Measurements from ENCODE around the gene COQ4. TPM values are rescaled to one million over a fixed set of nuclear protein-coding genes. Genes with fewer than 3 reads are reported as not detected.

The COQ4 gene
- total RNA-seq, 1 donor from 2014 or later: 51.0 TPM

GRCh38 chr9:128296340-128297220 lies 26.1 kb upstream of the COQ4 start:
- Mint-ChIP-seq H3K36me3 (ENCODE audit: low read depth) (no peaks in the 10 kb centered on the region), H3K27ac (ENCODE audit: unreplicated experiment) (no peak overlapping the region), H3K27me3 (ENCODE audit: low read depth) (no peaks in the 10 kb centered on the region), H3K4me3 (no peak overlapping the region), H3K4me1 (peaks cover 5% of the 10 kb centered on the region), H3K9me3 (no peaks in the 10 kb centered on the region)
- no peak for DNase-seq (ENCODE audit: low read depth, low spot score)
- TF ChIP-seq CTCF (conservative IDR thresholded peaks at IDR 0.05): no peak

GRCh38 chr9:128297221-128297773 lies 25.3 kb upstream of the COQ4 start:
- TF ChIP-seq CTCF (conservative IDR thresholded peaks at IDR 0.05): no peak
- no peaks in the 10 kb centered on the region for H3K9me3 Mint-ChIP-seq
- peak overlapping the region; percentile 60 for H3K27ac Mint-ChIP-seq (ENCODE audit: unreplicated experiment)
- no peaks in the 10 kb centered on the region for H3K27me3 Mint-ChIP-seq (ENCODE audit: low read depth)
- peaks cover 5% of the 10 kb centered on the region for H3K4me1 Mint-ChIP-seq
- H3K4me3 Mint-ChIP-seq: no peak overlapping the region
- no peaks in the 10 kb centered on the region for H3K36me3 Mint-ChIP-seq (ENCODE audit: low read depth)
- DNase-seq (ENCODE audit: low read depth, low spot score): no peak

- H3K4me3 Mint-ChIP-seq: no peak overlapping the region
- no peak for DNase-seq (ENCODE audit: low read depth, low spot score)
- no peaks in the 10 kb centered on the region for H3K36me3 Mint-ChIP-seq (ENCODE audit: low read depth)
- peak overlapping the region; percentile 51 for H3K27ac Mint-ChIP-seq (ENCODE audit: unreplicated experiment)
- no peaks in the 10 kb centered on the region for H3K27me3 Mint-ChIP-seq (ENCODE audit: low read depth)
- peaks cover 5% of the 10 kb centered on the region for H3K4me1 Mint-ChIP-seq
- TF ChIP-seq CTCF (conservative IDR thresholded peaks at IDR 0.05): no peak
- no peaks in the 10 kb centered on the region for H3K9me3 Mint-ChIP-seq
Measured at GRCh38 chr9:128298535-128299482, 23.8 kb upstream of the COQ4 start.

GRCh38 chr9:128304136-128304970 lies 18.3 kb upstream of the COQ4 start:
- DNase-seq (ENCODE audit: low read depth, low spot score): no peak
- Mint-ChIP-seq H3K4me3 (no peak overlapping the region), H3K4me1 (no peaks in the 10 kb centered on the region), H3K9me3 (no peaks in the 10 kb centered on the region), H3K36me3 (ENCODE audit: low read depth) (peaks cover 2% of the 10 kb centered on the region), H3K27me3 (ENCODE audit: low read depth) (no peaks in the 10 kb centered on the region), H3K27ac (ENCODE audit: unreplicated experiment) (peak overlapping the region; percentile 28)
- TF ChIP-seq CTCF (conservative IDR thresholded peaks at IDR 0.05): no peak

- Mint-ChIP-seq H3K27me3 (ENCODE audit: low read depth) (no peaks in the 10 kb centered on the region), H3K27ac (ENCODE audit: unreplicated experiment) (no peak overlapping the region), H3K36me3 (ENCODE audit: low read depth) (peaks cover 2% of the 10 kb centered on the region), H3K9me3 (no peaks in the 10 kb centered on the region), H3K4me3 (no peak overlapping the region), H3K4me1 (no peaks in the 10 kb centered on the region)
- no peak for TF ChIP-seq CTCF (conservative IDR thresholded peaks at IDR 0.05)
- no peak for DNase-seq (ENCODE audit: low read depth, low spot score)
Measured at GRCh38 chr9:128304971-128305288, 17.7 kb upstream of the COQ4 start.

Data from neural crest cell (in vitro differentiated cells).